Activated effector memory CD4-positive, alpha-beta T cell treated with anti-CD3 and anti-CD28 coated beads, Interleukin-2, amount 50 U/mL, for 16 hours (primary cell): Measurements from ENCODE around the gene ZNF846.
"Not testable (repeated sequence)": the region's sequence is repeated elsewhere in the genome, so short reads cannot be mapped to it uniquely, and the experiment has no call there.

Experiments
- DNase-seq: peaks from one replicate; pipeline ENCODE4 v3.0.0-alpha.2; 2020

Gene ZNF846

GRCh38 chr19:9782338-9782737, 13.8 kb upstream of the ZNF846 start:
- DNase-seq, result no peak

- no peak for DNase-seq
These were observed 10.7 kb downstream of the ZNF846 start for GRCh38 chr19:9757544-9758501.

DNA sequence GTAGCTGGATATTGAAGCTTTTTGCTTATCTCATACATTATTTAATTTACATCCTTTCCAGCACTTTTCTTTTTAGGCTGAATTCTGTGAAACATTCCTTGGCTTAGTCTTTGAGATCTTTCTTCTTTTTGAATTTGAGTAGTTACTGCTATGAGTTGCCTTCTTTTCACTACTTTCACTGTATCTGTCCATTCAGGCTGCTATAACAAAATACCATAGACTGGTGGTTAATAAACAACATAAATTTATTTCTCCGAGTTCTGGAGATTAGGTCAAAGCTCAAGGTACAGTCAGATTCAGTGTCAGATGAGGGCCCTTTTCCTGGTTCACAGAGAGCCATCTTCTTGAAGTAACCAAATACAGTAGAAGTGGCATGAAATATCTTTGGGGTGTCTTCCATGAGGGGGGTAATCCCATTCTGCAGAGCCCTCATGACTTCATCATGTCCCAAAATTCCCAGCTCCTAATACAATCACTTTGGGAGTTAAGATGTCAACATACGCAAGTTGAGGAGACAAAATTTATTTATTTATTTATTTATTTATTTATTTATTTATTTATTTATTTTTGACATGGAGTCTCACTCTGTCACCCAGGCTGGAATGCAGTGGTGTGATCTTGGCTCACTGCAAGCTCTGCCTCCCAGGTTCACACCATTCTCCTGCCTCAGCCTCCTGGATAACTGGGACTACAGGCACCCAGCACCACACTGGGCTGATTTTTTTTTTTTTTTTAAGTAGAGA, 15.7 kb downstream of the ZNF846 start:
- no peak for DNase-seq

GRCh38 chr19:9751446-9751845, 17.1 kb downstream of the ZNF846 start:
- no peak for DNase-seq

DNA sequence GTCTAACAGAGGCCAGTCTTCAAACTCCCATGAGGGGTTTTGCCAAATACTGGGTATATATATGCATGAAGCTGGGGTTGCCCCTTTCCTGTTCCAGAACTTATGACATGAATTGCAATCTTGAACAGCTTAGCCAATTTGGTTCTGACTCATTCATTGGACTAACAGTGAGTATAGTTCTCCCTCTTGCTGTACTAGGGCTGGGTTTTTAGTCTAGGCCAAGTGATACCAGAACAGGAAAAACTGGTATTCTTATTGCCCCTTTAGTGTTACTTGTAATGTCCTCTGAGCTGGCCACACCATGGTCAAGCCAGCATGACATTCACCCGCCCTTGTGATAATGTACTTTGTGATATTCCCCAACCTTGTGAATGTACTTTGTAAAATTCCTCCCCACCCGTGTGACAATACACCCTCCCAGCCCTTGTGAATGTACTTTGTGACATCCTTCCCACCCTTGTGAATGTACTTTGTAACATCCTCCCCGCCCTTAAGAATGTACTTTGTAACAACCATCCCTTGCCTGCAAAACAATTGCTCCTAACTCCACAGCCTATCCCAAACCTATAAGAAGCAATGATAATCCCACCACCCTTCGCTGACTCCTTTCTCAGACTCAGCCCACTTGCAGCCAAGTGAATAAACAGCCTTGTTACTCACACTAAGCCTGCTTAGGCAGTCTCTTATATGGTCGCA, 26.9 kb downstream of the ZNF846 start:
- DNase-seq, result no peak

GRCh38 chr19:9735986-9736385, 32.6 kb downstream of the ZNF846 start:
- DNase-seq, result no peak

DNA sequence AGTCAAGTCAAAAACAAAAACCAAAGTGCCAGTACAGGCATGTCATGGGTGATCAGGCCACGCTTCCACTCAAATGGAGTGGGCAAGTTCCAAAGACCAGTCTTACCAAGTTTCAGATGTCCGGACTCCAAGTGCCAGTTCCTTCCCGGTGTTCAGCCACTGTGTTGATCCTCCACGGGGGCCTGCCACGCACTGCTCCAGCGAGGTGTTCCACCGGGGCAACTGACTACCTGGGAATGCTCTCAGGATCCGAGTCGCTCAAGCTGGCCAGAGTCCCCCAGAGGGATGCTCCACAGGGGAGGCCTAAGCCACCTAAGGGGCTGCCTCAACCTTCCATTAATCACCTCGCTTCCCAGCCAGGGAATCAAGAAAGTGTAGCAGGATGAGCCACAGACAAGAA, 38.5 kb downstream of the ZNF846 start:
- DNase-seq, result not testable (repeated sequence)

DNA sequence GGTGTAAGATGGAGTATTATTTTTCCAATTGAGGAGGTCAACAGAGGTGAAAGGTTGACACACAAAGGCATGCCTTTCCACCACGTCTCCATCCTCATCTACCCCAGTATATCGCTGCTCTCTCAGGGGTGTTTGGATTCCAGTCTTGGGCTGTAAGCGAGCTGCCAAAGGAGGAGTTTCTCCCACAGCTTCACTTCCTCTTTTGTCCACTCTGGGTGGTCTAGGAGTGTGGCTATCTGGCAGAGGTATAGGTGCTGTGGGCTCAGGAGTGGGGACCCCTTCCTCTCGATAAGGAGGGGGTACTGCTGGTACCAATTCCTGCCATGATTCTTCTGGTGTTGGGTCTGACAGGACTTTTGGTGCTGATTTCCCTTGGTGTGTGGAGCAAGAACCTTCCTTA, 39.4 kb downstream of the ZNF846 start:
- DNase-seq, result no peak

DNA sequence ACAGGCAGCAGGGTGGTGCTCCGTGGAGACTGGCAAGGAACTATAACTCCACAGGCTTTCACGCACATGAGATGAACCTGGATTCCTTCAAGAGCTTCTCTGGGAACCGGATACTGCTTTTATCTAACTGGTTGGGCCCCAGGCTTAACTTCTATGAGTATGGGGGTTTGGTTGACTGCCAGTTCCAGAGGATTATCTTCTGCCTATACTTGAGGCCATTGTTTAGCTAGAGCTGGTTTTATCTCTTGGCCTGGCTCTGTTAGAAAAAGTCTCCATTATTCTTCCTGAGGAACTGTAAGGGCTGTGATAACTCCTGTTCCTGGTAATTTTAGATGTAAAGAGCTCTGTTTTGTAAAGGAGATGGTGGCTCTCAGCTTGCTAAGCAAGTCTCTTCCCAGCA, 40.9 kb downstream of the ZNF846 start:
- no peak for DNase-seq

DNA sequence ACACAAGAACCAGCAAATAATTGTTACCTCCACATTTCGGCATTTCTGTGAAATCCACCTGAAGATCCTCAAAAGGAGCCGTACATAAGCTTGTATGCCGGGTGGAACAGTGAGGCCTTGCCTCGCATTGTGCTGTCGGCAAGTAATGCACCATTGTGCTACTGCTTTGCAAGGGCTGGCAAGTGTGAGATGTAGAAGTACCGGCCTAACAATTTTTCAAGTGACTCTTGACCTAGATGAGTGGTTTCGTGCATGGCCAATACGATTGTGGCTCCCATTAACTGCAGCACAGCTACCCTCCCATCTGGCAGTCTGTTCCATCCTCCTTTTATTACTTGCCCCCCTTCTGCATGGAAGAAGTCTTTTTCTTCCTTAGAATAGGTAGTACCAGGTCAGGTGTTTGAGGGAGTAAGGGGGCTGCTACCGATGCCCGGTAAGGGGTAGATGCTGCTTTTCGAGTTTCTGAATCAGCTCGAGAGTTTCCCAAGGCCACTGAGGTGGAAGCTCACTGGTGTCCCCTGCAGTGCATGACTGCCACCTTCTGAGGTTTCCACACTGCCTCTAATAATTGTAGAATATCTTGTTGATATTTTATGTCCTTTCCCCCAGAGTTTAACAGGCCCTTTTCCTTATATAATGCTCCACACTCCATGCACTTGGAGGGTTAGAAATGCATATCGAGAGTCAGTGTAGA, 42.9 kb downstream of the ZNF846 start:
- not testable (repeated sequence) for DNase-seq

GRCh38 chr19:9724157-9724556, 44.4 kb downstream of the ZNF846 start:
- no peak for DNase-seq

DNA sequence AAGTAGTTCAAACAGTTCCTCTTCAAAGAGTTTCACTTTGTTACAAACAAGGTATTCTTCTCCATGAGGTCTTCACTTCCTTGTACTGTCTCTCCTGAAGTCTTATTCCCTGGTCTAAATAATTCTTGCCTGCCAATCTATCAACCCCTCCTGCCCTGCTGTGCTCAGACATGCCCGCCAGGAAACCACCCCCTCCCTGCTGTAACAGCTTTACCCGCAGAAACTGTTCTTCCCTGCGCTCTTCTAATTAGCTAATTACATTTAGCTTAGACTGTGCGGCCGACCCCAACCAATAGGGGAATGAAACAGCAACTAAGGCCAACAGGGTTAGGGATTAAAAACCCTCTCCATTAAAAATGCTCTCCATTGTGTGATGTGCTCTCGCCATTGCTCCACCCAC, 46.7 kb downstream of the ZNF846 start:
- DNase-seq, result no peak

DNA sequence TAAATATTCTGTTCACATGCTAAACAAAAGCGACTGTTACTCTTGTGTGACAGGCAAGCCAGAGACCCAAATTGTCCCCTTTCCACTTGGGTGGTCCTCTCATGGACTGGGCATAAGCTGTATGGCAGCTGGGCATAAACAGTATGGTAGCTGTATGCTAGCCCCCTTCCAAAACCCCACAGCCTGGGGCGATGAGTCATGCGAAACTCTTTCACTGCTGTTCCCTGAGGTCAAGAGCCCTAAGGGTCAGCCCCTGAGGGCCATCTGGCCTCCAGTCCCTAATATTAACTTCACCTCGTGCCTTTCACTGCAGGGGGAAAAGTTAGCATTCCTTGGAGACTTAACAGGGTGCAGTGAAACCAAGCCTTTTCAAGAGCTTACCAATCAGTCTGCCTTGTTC, 48.0 kb downstream of the ZNF846 start:
- no peak for DNase-seq

DNA sequence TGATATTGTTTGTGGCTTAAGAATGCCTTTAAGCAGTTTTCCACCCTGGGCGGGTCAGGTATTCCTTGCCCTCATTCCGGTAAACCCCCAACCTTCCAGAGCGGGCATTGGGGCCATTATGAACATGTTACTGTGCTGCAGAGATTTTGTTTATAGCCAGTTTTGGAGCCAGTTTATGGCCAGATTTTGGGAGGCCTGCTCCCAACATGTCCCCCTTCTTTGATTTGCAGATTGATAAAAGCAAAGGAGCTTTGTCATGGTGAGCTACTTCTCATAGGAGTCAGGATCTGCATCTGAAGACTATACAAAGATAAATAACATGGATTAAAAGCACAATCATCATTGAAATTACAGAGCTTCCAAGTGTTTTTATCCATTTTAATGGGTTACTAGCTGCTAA, 56.7 kb downstream of the ZNF846 start:
- no peak for DNase-seq

GRCh38 chr19:9709305-9709704, 59.2 kb downstream of the ZNF846 start:
- DNase-seq, result no peak

DNA sequence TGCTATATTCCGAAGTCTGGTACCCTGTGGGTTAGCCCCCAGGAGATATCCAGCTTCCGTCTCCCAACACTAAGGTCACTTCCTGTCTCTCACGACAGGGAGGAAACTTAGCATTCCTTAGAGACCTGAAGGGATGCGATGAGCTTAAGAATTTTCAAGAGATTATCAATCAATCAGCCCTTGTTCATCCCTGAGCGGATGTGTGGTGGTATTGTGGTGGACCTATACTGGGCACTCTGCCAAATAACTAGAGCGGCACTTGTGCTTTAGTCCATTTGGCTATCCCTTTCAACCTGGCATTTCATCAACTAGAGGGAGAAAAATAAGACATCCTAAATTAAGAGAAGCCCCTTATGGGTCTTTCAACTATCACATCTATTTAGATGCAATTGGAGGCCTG, 62.7 kb downstream of the ZNF846 start:
- no peak for DNase-seq

- no peak for DNase-seq
These were observed 66.4 kb downstream of the ZNF846 start for GRCh38 chr19:9702186-9702585.
